K562 treated with DMSO at 1 percent for 48 hours (cell line): ENCODE results near the gene NAXD. TPM values are rescaled to one million over a fixed set of nuclear protein-coding genes. Genes with fewer than 3 reads are reported as not detected.

Experiments used
- total RNA-seq: library from RNA; unstranded; fragments of 300-600 nt; gene quantifications from 2 replicates; pipeline ENCODE4 v1.2.3, GENCODE V29; 2022; ENCODE audit warnings: low replicate concordance; ENCODE audit errors: extremely low read depth

The NAXD gene
- total RNA-seq: not detected in 2 replicates

DNA sequence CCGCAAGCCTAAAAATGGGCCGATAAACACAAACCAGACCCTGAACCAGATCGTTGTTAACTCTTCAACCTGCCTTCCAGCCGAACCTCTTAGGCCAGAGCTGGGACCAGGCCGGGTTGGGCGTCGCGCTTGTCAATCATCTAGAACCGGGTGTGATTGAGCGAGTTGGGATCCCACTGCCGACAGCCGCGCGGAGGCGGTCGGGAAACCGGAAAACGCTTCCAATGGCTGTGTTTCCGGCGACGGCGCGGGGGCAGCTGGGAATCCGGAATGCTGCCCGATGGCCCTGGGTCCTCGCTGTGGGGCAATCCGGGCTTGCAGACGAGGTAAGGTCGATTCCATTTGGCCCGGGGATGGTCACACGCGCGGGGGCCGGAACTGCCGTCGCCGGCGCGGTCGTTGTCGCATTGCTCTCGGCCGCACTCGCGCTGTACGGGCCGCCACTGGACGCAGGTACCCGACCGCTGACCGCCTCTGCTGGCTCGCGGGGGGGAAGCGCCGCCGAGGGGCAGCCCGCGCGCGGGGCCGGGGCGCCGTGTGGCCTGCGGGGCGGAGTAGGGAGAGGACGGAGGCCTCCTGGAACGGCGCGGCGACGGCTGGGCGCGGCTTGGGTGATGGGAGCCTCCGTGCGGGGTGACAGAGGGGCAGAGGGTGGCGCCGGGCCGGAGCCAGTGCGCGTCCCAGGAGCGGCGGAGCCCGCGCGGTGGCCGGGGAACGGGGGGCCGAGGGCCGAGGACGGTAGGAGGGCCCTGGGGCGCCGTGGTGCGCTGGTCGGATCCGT, at the start of gene NAXD:
Gene NAXD, plus strand, starts transcription at position 224 of the 781 bp plus-strand sequence. Its CDS starts 57 bp downstream, at position 281.

Other genes with a start within 250 kb of the NAXD start
- not detected in 2 replicates for gene RAB20, start 53.8 kb upstream of the NAXD start, total RNA-seq
- gene CARS2, start 90.6 kb downstream of the NAXD start, total RNA-seq: not detected in 2 replicates
- not detected in 2 replicates for gene ING1, start 98.2 kb downstream of the NAXD start, total RNA-seq